K562 (cell line): ENCODE measurements around the gene HAUS5. TPM values are rescaled to one million over a fixed set of nuclear protein-coding genes. Genes with fewer than 3 reads are reported as not detected.
"Not testable (repeated sequence)": the region's sequence is repeated elsewhere in the genome, so short reads cannot be mapped to it uniquely, and the experiment has no call there.

ENCODE experiments used
- ATAC-seq: fragments of 200-7000 bp; cut with Tn5 transposase; 3 replicates; pipeline ENCODE4 v1.9.1; 2020; ENCODE audit warnings: moderate library complexity
- BruUV-seq: library from RNA; stranded (reverse); fragments of 400-500 nt; replicated peaks from 2 replicates; lab custom pipeline; 2021; lab: Mats Ljungman, UMichigan
- CTCF ChIA-PET: fragments of 300-600 bp; formaldehyde crosslinking; extraction: SDS; loops from one replicate; lab custom pipeline; 2021; ENCODE audit warnings: low intra/inter-chr PET ratio; lab: Yijun Ruan, JAX
- POLR2A ChIA-PET: fragments of 300-600, 350-650 bp; sonication (Branson Sonifier 250); formaldehyde crosslinking; extraction: SDS; loops from one replicate; lab custom pipeline; 2021; ENCODE audit warnings: antibody characterized with exemption, inconsistent platforms; lab: Yijun Ruan, JAX
- DNase-seq, 4 experiments: peaks; one replicate each; pipeline versions ENCODE4 v3.0.0 to v3.0.0-alpha.2; 2011 to 2018; ENCODE audit warnings: low spot score in 3 of 4, mixed read lengths in 3 of 4; ENCODE audit errors: extremely low read depth in 1 of 4
- FAIRE-seq: peaks from 2 replicates; lab custom pipeline; 2011; peaks lifted over from hg19 to GRCh38; lab: Jason Lieb, UNC
- H2AFZ ChIP-seq: 2 replicates; pipeline ENCODE4 v1.6.0; 2011; ENCODE audit warnings: low read depth, low read length, control low read depth, inconsistent platforms
- H3K27ac ChIP-seq: fragments of 200-600 bp; 3 replicates; pipeline ENCODE4 v1.8.0; 2011; ENCODE audit warnings: low read depth, mild to moderate bottlenecking, control low read depth, inconsistent platforms, low read length, moderate library complexity, mixed read lengths; ENCODE audit errors: extremely low read depth
- H3K27me3 ChIP-seq, 2 experiments: fragments of 300-600 bp in 1 of 2; 2 replicates in 1 of 2; 3 replicates in 1 of 2; pipeline versions ENCODE4 v1.6.0 to v1.8.0; 2011; ENCODE audit warnings: inconsistent platforms in 2 of 2, low read length in 2 of 2, mild to moderate bottlenecking in 1 of 2, mixed read lengths in 1 of 2, moderate library complexity in 1 of 2; ENCODE audit not compliant: control insufficient read depth in 2 of 2, insufficient read depth in 2 of 2
- H3K36me3 ChIP-seq: fragments of 300-600 bp; 3 replicates; pipeline ENCODE4 v1.8.0; 2011; ENCODE audit warnings: mild to moderate bottlenecking, low read length, inconsistent platforms; ENCODE audit not compliant: control insufficient read depth, insufficient read depth
- H3K4me1 ChIP-seq, 2 experiments: fragments of 200-600 bp in 1 of 2; replicated peaks in 1 of 2; 2 replicates in 1 of 2; 3 replicates in 1 of 2; pipeline versions ENCODE4 v1.5.1 to v1.8.0; 2011; ENCODE audit warnings: inconsistent platforms in 2 of 2, low read length in 2 of 2, mild to moderate bottlenecking in 1 of 2, mixed read lengths in 1 of 2, moderate library complexity in 1 of 2; ENCODE audit not compliant: control insufficient read depth in 2 of 2, insufficient read depth in 2 of 2
- H3K4me2 ChIP-seq: 2 replicates; pipeline ENCODE4 v1.6.1; 2011; ENCODE audit warnings: low read length, control low read depth, inconsistent platforms, mixed read lengths; ENCODE audit not compliant: insufficient read depth
- H3K4me3 ChIP-seq: fragments of 200-600 bp; sonication (generic), shearing (Covaris generic); 2 replicates; pipeline ENCODE4 v1.5.1; 2016; ENCODE audit warnings: control low read depth, inconsistent platforms
- H3K79me2 ChIP-seq: fragments of 200-600 bp; 3 replicates; pipeline ENCODE4 v1.8.0; 2011; ENCODE audit warnings: low read length, inconsistent platforms; ENCODE audit not compliant: control insufficient read depth, insufficient read depth
- H3K9ac ChIP-seq, 2 experiments: 2 replicates each; pipeline versions ENCODE4 v1.6.0 to v1.6.1; 2011; ENCODE audit warnings: low read depth in 2 of 2, low read length in 2 of 2, control low read depth in 1 of 2, inconsistent platforms in 1 of 2, mild to moderate bottlenecking in 1 of 2, mixed read lengths in 1 of 2; ENCODE audit not compliant: insufficient read depth in 1 of 2
- H3K9me1 ChIP-seq: one replicate; pipeline ENCODE4 v1.6.0; 2011; ENCODE audit warnings: inconsistent platforms, mild to moderate bottlenecking, low read length, moderate library complexity; ENCODE audit not compliant: control insufficient read depth, insufficient read depth
- H3K9me3 ChIP-seq: replicated peaks from 2 replicates; pipeline ENCODE4 v1.5.1; 2011; ENCODE audit warnings: low read depth, low read length, inconsistent platforms; ENCODE audit not compliant: control insufficient read depth, insufficient read depth
- H4K20me1 ChIP-seq: replicated peaks from 2 replicates; pipeline ENCODE4 v1.6.1; 2011; ENCODE audit warnings: low read length, inconsistent platforms, mixed read lengths; ENCODE audit not compliant: control insufficient read depth, insufficient read depth
- ASH1L ChIP-seq: fragments of 450-650 bp; IDR thresholded peaks from 2 replicates; pipeline ENCODE4 v1.6.1; 2018; ENCODE audit warnings: borderline replicate concordance, mild to moderate bottlenecking, low read depth; ENCODE audit not compliant: partially characterized antibody
- MEIS2 ChIP-seq: fragments of 450-650 bp; IDR thresholded peaks from 2 replicates; pipeline ENCODE4 v1.6.1; 2014; ENCODE audit warnings: mild to moderate bottlenecking; ENCODE audit not compliant: partially characterized antibody
- NCOA6 ChIP-seq: fragments of 450-650 bp; IDR thresholded peaks from 2 replicates; pipeline ENCODE4 v1.6.1; 2017; ENCODE audit warnings: mild to moderate bottlenecking
- ZFP1 ChIP-seq: fragments of 450-650 bp; formaldehyde crosslinking; IDR thresholded peaks from 2 replicates; pipeline ENCODE4 v1.4.0; 2020; ENCODE audit warnings: mild to moderate bottlenecking, mixed read lengths
- WGBS: fragments of 100-300 bp; shearing (Covaris generic); methylation state at CpG from one replicate; pipeline ENCODE4 v1.1.6; 2016; ENCODE audit warnings: low coverage, mixed read lengths; ENCODE audit not compliant: insufficient coverage; ENCODE audit errors: missing lambda C conversion rate; 5-methylcytosine and 5-hydroxymethylcytosine counted together
- in situ Hi-C: fragments of 300-500 bp; cut with MboI; formaldehyde crosslinking; loops from 4 replicates; pipeline ENCODE4 v1.15.0; 2018; ENCODE audit warnings: inconsistent platforms, mixed read lengths
- intact Hi-C: fragments of 100-400 bp; cut with micrococcal nuclease; formaldehyde crosslinking; loops from 2 replicates; pipeline ENCODE4 v1.14.2; 2022
- polyA plus RNA-seq, 8 experiments: library from polyadenylated mRNA; depleted of rRNA in 4 of 8; stranded (reverse) in 5 of 8; unstranded in 3 of 8; fragments of >200 nt; fragmentation: Nextera tagmentation in 2 of 8; fragmentation: Illumina TruSeq in 1 of 8; extraction: Ambion mirVana in 2 of 8; extraction: Trizol in 1 of 8; gene quantifications; 2 replicates each; pipeline versions ENCODE4 v1.2.1 to v1.2.3, GENCODE V29; 2011 to 2014; ENCODE audit warnings: inconsistent platforms in 1 of 8, missing spikeins in 1 of 8
- total RNA-seq, 7 experiments: library from RNA; depleted of rRNA in 6 of 7; stranded (reverse); fragments of >200 nt in 6 of 7; fragmentation: Illumina TruSeq in 2 of 7; extraction: Trizol in 2 of 7; gene quantifications; 2 replicates each; pipeline versions ENCODE4 v1.2.1 to v1.2.3, GENCODE V29; 2011 to 2021; ENCODE audit warnings: low replicate concordance in 1 of 7
- TF ChIP-seq, protein P1 (sequence below), 2 experiments: fragments of 450-650 bp in 1 of 2; IDR thresholded peaks; 2 replicates each; pipeline ENCODE4 v1.6.1; 2011 to 2017; ENCODE audit warnings: low read depth in 2 of 2, antibody characterized with exemption in 1 of 2, borderline replicate concordance in 1 of 2, low read length in 1 of 2, mild to moderate bottlenecking in 1 of 2, mixed read lengths in 1 of 2; ENCODE audit not compliant: control insufficient read depth in 1 of 2

HAUS5 gene
- total and polyA plus RNA-seq, 9 of the 15 experiments (the other 6 are each of a cell fraction or from before 2014, with no cell fraction given), result 3.5 to 41.3 (median 14.2) TPM

DNA sequence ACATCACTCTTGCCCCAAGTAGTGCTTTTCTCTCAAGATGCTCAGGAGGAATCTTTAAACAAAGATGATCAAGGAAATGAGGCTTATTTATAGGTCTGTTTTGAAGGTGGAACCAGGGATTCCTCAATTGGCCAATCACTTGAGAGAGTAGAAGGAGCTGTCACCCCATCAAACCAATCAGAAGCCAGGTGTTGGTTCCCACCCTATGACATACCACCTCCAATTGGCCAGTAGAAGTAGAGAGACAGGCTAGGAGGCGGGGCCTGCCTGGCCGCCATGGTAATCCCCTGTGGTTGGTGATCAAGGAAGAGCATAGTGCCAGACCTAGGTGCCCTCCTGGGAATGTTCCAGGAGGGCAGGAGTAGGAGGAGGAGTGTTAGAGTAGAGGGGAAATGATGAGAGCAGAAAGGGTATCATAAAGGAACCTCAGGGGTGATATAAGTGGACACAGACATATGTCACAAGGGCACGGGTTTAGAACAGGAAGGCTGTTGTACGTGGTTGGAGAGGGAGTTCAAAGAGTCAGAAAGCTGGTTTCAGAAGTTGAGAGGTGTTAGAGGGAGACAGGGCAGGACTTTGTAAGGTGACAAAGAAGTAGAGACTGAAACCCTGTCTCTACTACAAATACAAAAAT lies 16.1 kb upstream of the HAUS5 start (continued):
- TF ChIP-seq ASH1L, result peak; percentile 64
- TF ChIP-seq, protein P1, sequence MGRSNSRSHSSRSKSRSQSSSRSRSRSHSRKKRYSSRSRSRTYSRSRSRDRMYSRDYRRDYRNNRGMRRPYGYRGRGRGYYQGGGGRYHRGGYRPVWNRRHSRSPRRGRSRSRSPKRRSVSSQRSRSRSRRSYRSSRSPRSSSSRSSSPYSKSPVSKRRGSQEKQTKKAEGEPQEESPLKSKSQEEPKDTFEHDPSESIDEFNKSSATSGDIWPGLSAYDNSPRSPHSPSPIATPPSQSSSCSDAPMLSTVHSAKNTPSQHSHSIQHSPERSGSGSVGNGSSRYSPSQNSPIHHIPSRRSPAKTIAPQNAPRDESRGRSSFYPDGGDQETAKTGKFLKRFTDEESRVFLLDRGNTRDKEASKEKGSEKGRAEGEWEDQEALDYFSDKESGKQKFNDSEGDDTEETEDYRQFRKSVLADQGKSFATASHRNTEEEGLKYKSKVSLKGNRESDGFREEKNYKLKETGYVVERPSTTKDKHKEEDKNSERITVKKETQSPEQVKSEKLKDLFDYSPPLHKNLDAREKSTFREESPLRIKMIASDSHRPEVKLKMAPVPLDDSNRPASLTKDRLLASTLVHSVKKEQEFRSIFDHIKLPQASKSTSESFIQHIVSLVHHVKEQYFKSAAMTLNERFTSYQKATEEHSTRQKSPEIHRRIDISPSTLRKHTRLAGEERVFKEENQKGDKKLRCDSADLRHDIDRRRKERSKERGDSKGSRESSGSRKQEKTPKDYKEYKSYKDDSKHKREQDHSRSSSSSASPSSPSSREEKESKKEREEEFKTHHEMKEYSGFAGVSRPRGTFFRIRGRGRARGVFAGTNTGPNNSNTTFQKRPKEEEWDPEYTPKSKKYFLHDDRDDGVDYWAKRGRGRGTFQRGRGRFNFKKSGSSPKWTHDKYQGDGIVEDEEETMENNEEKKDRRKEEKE (IDR thresholded peaks at IDR 0.05; ENCODE audit: borderline replicate concordance in 1 of 2, control insufficient read depth in 1 of 2, low read depth in 2 of 2, low read length in 1 of 2), result no peak
- no peak for TF ChIP-seq NCOA6

DNA sequence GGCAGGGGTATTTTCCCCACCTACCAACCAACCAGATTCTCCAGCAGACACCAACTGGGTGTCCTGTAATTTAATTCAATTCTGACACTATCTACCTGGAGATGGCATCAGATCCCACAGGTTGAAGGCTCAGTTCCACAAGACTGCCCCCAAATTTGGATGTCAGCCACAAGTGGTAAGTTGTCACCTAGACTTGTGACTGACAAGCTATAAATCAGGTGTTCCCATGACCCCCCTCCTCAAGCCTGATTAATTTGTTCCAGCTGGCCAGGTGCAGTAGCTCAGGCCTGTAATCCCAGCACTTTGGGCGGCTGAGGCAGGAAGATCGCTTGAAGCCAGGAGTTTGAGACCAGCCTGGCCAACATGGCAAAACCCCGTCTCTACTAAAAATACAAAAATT lies 10.6 kb upstream of the HAUS5 start:
- no peaks in the 10 kb centered on the region for H3K36me3 ChIP-seq
- TF ChIP-seq MEIS2 (peak; percentile 14), ZFP1 (CRISPR knock-in tag) (no peak)
- TF ChIP-seq, all 486 proteins: peak for 1
- no TSS peak for BruUV-seq
- FAIRE-seq (no peak), DNase-seq (no peak), ATAC-seq (no peak)
- Histone ChIP-seq H3K4me1 (no peaks in the 10 kb centered on the region; a peak in 1 of 5 replicates), H3K9me3 (no peaks in the 10 kb centered on the region; the same call in 1 of the 2 replicates), H3K4me2 (no peak overlapping the region), H2AFZ (no peak overlapping the region), H4K20me1 (no peaks in the 10 kb centered on the region), H3K9ac (no peak overlapping the region), H3K27ac (no peak overlapping the region), H3K4me3 (no peak overlapping the region), H3K79me2 (no peaks in the 10 kb centered on the region), H3K27me3 (peaks cover 12 to 28% of the 10 kb centered on the region in 2 experiments), H3K9me1 (no peaks in the 10 kb centered on the region)
- POLR2A ChIA-PET, result interaction anchor here (1.7 kb wide), 1 partner anchor 11 kb away, joined by 4 read pairs; the partner anchor contains the start of gene HAUS5
- CTCF ChIA-PET, result no interaction called here
- 7% methylated on average over 3 of the region's 3 CpGs for WGBS
- in situ Hi-C loops (no loop called here), intact Hi-C loops (no loop called here)

DNA sequence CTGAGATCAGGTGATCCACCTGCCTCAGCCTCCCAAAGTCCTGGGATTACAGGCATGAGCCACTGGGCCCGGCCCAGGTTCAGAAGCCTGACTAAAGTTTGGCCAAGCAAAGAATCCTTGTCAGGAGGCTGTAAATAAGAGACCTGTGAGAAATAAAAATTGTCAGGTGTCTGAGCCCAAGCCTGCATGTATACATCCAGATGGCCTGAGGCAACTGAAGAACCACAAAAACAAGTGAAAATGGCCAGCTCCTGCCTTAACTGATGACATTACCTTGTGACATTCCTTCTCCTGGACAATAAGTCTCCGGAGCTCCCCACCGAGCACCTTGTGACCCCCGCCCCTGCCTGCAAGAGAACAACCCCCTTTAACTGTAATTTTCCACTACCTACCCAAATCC lies 8.1 kb upstream of the HAUS5 start:
- H3K4me3 ChIP-seq, in situ Hi-C loops, H3K9ac ChIP-seq, H3K9me3 ChIP-seq, H3K36me3 ChIP-seq, DNase-seq, H3K27ac ChIP-seq, H4K20me1 ChIP-seq, H3K4me2 ChIP-seq, H3K79me2 ChIP-seq, intact Hi-C loops, ATAC-seq, FAIRE-seq, H3K4me1 ChIP-seq, BruUV-seq, CTCF ChIA-PET, H3K9me1 ChIP-seq: not testable (repeated sequence)
- WGBS, result 25% methylated on average over 4 of the region's 4 CpGs
- POLR2A ChIA-PET, result interaction anchor here (0.6 kb wide), 1 partner anchor 32 kb away, joined by 3 read pairs; no protein-coding TSS in a partner anchor
- H3K27me3 ChIP-seq, result peaks cover 12 to 22% of the 10 kb centered on the region in 2 experiments
- peak overlapping the region; percentile 56; the same call in 1 of the 2 replicates for H2AFZ ChIP-seq
